Measurements from ENCODE around the gene BICRAL.

GRCh38 chr6:42756722-42757121 lies 25.1 kb upstream of the BICRAL start:
- TF ChIP-seq POLR2A (IDR thresholded peaks at IDR 0.05): no peak
- TF ChIP-seq, protein P1, sequence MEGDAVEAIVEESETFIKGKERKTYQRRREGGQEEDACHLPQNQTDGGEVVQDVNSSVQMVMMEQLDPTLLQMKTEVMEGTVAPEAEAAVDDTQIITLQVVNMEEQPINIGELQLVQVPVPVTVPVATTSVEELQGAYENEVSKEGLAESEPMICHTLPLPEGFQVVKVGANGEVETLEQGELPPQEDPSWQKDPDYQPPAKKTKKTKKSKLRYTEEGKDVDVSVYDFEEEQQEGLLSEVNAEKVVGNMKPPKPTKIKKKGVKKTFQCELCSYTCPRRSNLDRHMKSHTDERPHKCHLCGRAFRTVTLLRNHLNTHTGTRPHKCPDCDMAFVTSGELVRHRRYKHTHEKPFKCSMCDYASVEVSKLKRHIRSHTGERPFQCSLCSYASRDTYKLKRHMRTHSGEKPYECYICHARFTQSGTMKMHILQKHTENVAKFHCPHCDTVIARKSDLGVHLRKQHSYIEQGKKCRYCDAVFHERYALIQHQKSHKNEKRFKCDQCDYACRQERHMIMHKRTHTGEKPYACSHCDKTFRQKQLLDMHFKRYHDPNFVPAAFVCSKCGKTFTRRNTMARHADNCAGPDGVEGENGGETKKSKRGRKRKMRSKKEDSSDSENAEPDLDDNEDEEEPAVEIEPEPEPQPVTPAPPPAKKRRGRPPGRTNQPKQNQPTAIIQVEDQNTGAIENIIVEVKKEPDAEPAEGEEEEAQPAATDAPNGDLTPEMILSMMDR (IDR thresholded peaks at IDR 0.05): no peak

Data from thyroid gland (tissue), 4 donors.